GM18511 (cell line): Measurements from ENCODE around the gene CAMSAP1.

Experiments
- ATAC-seq: cut with Tn5 transposase; IDR thresholded peaks from one replicate; pipeline ENCODE4 v1.9.1; 2021; ENCODE audit warnings: mild to moderate bottlenecking, moderate library complexity; ENCODE audit not compliant: unreplicated experiment

The CAMSAP1 gene

GRCh38 chr9:135815830-135816650, 91.3 kb downstream of the CAMSAP1 start:
- no peak for ATAC-seq

- no peak for ATAC-seq
Observed at GRCh38 chr9:135815413-135815812, 91.9 kb downstream of the CAMSAP1 start.

- ATAC-seq = no peak
Observed at GRCh38 chr9:135814421-135815095, 92.8 kb downstream of the CAMSAP1 start.

- no peak for ATAC-seq
Observed at GRCh38 chr9:135813671-135814290, 93.6 kb downstream of the CAMSAP1 start.

- no peak for ATAC-seq
Observed at GRCh38 chr9:135812961-135813360, 94.4 kb downstream of the CAMSAP1 start.

GRCh38 chr9:135811801-135812200, 95.5 kb downstream of the CAMSAP1 start:
- no peak for ATAC-seq

GRCh38 chr9:135810806-135811575, 96.4 kb downstream of the CAMSAP1 start:
- ATAC-seq = no peak

GRCh38 chr9:135809166-135809565, 98.2 kb downstream of the CAMSAP1 start:
- no peak for ATAC-seq

- no peak for ATAC-seq
Observed at GRCh38 chr9:135805422-135806022, 101.8 kb downstream of the CAMSAP1 start.

GRCh38 chr9:135804581-135805421, 102.5 kb downstream of the CAMSAP1 start:
- no peak for ATAC-seq

GRCh38 chr9:135803441-135803840, 103.9 kb downstream of the CAMSAP1 start:
- ATAC-seq = no peak

- no peak for ATAC-seq
Observed at GRCh38 chr9:135802876-135803419, 104.4 kb downstream of the CAMSAP1 start.

GRCh38 chr9:135801070-135801469, 106.3 kb downstream of the CAMSAP1 start:
- no peak for ATAC-seq

- no peak for ATAC-seq
Observed at GRCh38 chr9:135799261-135799660, 108.1 kb downstream of the CAMSAP1 start.

- no peak for ATAC-seq
Observed at GRCh38 chr9:135798263-135798585, 109.1 kb downstream of the CAMSAP1 start.

- no peak for ATAC-seq
Observed at GRCh38 chr9:135797507-135798262, 109.7 kb downstream of the CAMSAP1 start.

GRCh38 chr9:135796784-135797485, 110.4 kb downstream of the CAMSAP1 start:
- ATAC-seq = no peak

GRCh38 chr9:135795391-135795790, 112.0 kb downstream of the CAMSAP1 start:
- ATAC-seq = no peak
